HG03097 (cell line): ENCODE data around the gene TIMM23B.
"Not testable (repeated sequence)": the region's sequence is repeated elsewhere in the genome, so short reads cannot be mapped to it uniquely, and the experiment has no call there.

Experiments
- ATAC-seq: cut with Tn5 transposase; IDR thresholded peaks from one replicate; pipeline ENCODE4 v1.9.1; 2021; ENCODE audit not compliant: unreplicated experiment, low FRiP score

The TIMM23B gene

GRCh38 chr10:49972094-49972493 lies 30.2 kb downstream of the TIMM23B start:
- not testable (repeated sequence) for ATAC-seq

GRCh38 chr10:49977756-49978155 lies 35.9 kb downstream of the TIMM23B start:
- not testable (repeated sequence) for ATAC-seq

- not testable (repeated sequence) for ATAC-seq
Observed at GRCh38 chr10:49987207-49987606, 45.4 kb downstream of the TIMM23B start.

GRCh38 chr10:49988376-49988775 lies 46.5 kb downstream of the TIMM23B start, which contains the start of gene AGAP6:
AGAP6 (plus strand) TSS chr10:49988406; CDS start chr10:49988716, 310 bp downstream.
- ATAC-seq = not testable (repeated sequence)

GRCh38 chr10:49995321-49995720 lies 53.5 kb downstream of the TIMM23B start:
- not testable (repeated sequence) for ATAC-seq

GRCh38 chr10:50014024-50014423 lies 72.2 kb downstream of the TIMM23B start:
- ATAC-seq = not testable (repeated sequence)

- ATAC-seq = not testable (repeated sequence)
Observed at GRCh38 chr10:50015596-50016220, 73.9 kb downstream of the TIMM23B start.

GRCh38 chr10:50016926-50017325 lies 75.1 kb downstream of the TIMM23B start:
- not testable (repeated sequence) for ATAC-seq

- ATAC-seq = not testable (repeated sequence)
Observed at GRCh38 chr10:50017646-50018045, 75.8 kb downstream of the TIMM23B start.

GRCh38 chr10:50019279-50019678 lies 77.4 kb downstream of the TIMM23B start:
- ATAC-seq = not testable (repeated sequence)

GRCh38 chr10:50020451-50021024 lies 78.7 kb downstream of the TIMM23B start:
- ATAC-seq = not testable (repeated sequence)

- ATAC-seq = no peak
Observed at GRCh38 chr10:50021646-50022045, 79.8 kb downstream of the TIMM23B start.
